Gastroesophageal sphincter (tissue), 4 donors: ENCODE data around the gene LGALS7. TPM values are rescaled to one million over a fixed set of nuclear protein-coding genes. Genes with fewer than 3 reads are reported as not detected.
"Not testable (repeated sequence)": the region's sequence is repeated elsewhere in the genome, so short reads cannot be mapped to it uniquely, and the experiment has no call there.

Source experiments
- ATAC-seq: fragments of 150-250 bp; one replicate; pipeline ENCODE4 v1.9.1; 2016; ENCODE audit warnings: mild to moderate bottlenecking, moderate library complexity
- H3K27ac ChIP-seq, 4 donors: fragments of 200-600 bp; sonication (generic) in 3 of 4; 1 replicate in 3 of 4; 2 replicates in 1 of 4; pipeline ENCODE4 v1.5.1; 2016 to 2019
- H3K27me3 ChIP-seq: fragments of 200-600 bp; sonication (generic); one replicate; pipeline ENCODE4 v1.5.1; 2019
- H3K36me3 ChIP-seq, 2 donors: fragments of 200-600 bp; sonication (generic); one replicate each; pipeline ENCODE4 v1.5.1; 2019; ENCODE audit warnings: control low read depth in 1 of 2
- H3K4me1 ChIP-seq, 3 donors: fragments of 200-600 bp; sonication (generic); 1 replicate in 2 of 3; 2 replicates in 1 of 3; pipeline ENCODE4 v1.5.1; 2016 to 2019; ENCODE audit warnings: control low read depth in 2 of 3
- H3K4me3 ChIP-seq, 2 donors: fragments of 200-600 bp; sonication (generic); one replicate each; pipeline ENCODE4 v1.5.1; 2019; ENCODE audit warnings: mild to moderate bottlenecking in 1 of 2, moderate library complexity in 1 of 2
- H3K9me3 ChIP-seq, 3 donors: fragments of 200-600 bp; sonication (generic); one replicate each; pipeline ENCODE4 v1.5.1; 2017 to 2019; ENCODE audit warnings: control low read depth in 2 of 3
- CTCF ChIP-seq, 4 experiments: fragments of 200-600 bp in 2 of 4; fragments of 450-650 bp in 2 of 4; sonication (generic) in 1 of 4; IDR thresholded peaks; one replicate each; pipeline ENCODE4 v1.5.1; 2017 to 2019; ENCODE audit warnings: antibody characterized with exemption in 4 of 4, mild to moderate bottlenecking in 2 of 4, moderate library complexity in 2 of 4
- EP300 ChIP-seq: sonication (generic); formaldehyde crosslinking; IDR thresholded peaks from one replicate; pipeline ENCODE4 v1.6.1; 2017; ENCODE audit warnings: antibody characterized with exemption, mild to moderate bottlenecking
- POLR2A ChIP-seq, 2 donors: fragments of 450-650 bp; IDR thresholded peaks; one replicate each; pipeline ENCODE4 v1.6.1; 2017; ENCODE audit warnings: antibody characterized with exemption in 2 of 2, mild to moderate bottlenecking in 2 of 2, moderate library complexity in 1 of 2
- POLR2AphosphoS5 ChIP-seq: sonication (generic); formaldehyde crosslinking; IDR thresholded peaks from one replicate; pipeline ENCODE4 v1.6.1; 2017; ENCODE audit warnings: antibody characterized with exemption
- WGBS, 2 donors: methylation state at CpG; one replicate each; pipeline ENCODE4 v1.1.5; 2018; ENCODE audit warnings: low coverage in 1 of 2; 5-methylcytosine and 5-hydroxymethylcytosine counted together
- total RNA-seq, 4 donors: library from RNA; depleted of rRNA; stranded (reverse); fragments of >200 nt; gene quantifications; one replicate each; pipeline ENCODE4 v1.1.0, GENCODE V29; 2016

LGALS7 gene
- total RNA-seq, 4 donors from 2014 or later, result 25.8 TPM; not detected in 3

GRCh38 chr19:38815059-38816001, 42.0 kb upstream of the LGALS7 start:
- H3K27me3 ChIP-seq, result no peaks in the 10 kb centered on the region
- H3K36me3 ChIP-seq, result peaks cover 0 to 59% of the 10 kb centered on the region in 2 donors
- 89% methylated on average over 8 of the region's 34 CpGs; no CpG with 5 or more reads in 1 of the 2 donors for WGBS, 2 donors
- TF ChIP-seq POLR2AphosphoS5, result no peak
- no peak for TF ChIP-seq EP300
- no peak for TF ChIP-seq CTCF (IDR thresholded peaks at IDR 0.05)
- no peak for TF ChIP-seq POLR2A (IDR thresholded peaks at IDR 0.05)
- no peak overlapping the region for H3K27ac ChIP-seq
- H3K4me3 ChIP-seq, result no peak overlapping the region
- peaks cover 0 to 5% (median 0%) of the 10 kb centered on the region in 3 donors for H3K4me1 ChIP-seq
- H3K9me3 ChIP-seq, result no peaks in the 10 kb centered on the region
- ATAC-seq, result no peak

- H3K4me3 ChIP-seq, ATAC-seq: not testable (repeated sequence)
These were observed 40.6 kb upstream of the LGALS7 start for GRCh38 chr19:38813932-38814331.

GRCh38 chr19:38813323-38813722, 40.0 kb upstream of the LGALS7 start:
- 90 to 94% methylated on average over 3 to 5 of the region's 6 CpGs for WGBS, 2 donors
- Histone ChIP-seq H3K36me3 (peaks cover 0 to 44% of the 10 kb centered on the region in 2 donors), H3K4me3 (no peak overlapping the region), H3K27ac (no peak overlapping the region), H3K9me3 (no peaks in the 10 kb centered on the region), H3K27me3 (no peaks in the 10 kb centered on the region), H3K4me1 (no peaks in the 10 kb centered on the region)
- TF ChIP-seq CTCF (IDR thresholded peaks at IDR 0.05) (no peak), POLR2A (IDR thresholded peaks at IDR 0.05) (no peak), EP300 (no peak), POLR2AphosphoS5 (no peak)
- ATAC-seq, result no peak

More at GRCh38 chr19:38813932-38814331, 40.6 kb upstream of the LGALS7 start:
- peaks cover 0 to 50% of the 10 kb centered on the region in 2 donors for H3K36me3 ChIP-seq
- H3K4me1 ChIP-seq, H3K27ac ChIP-seq, H3K27me3 ChIP-seq, H3K9me3 ChIP-seq: not testable (repeated sequence)
- WGBS, 2 donors, result 67 to 74% methylated on average over 2 of the region's 2 CpGs

GRCh38 chr19:38812841-38813320, 39.6 kb upstream of the LGALS7 start, which contains the start of gene LGALS4:
TSS of gene LGALS4 (minus strand) at chr19:38812945. CDS start at chr19:38812886, 59 bp downstream.
- no peak for ATAC-seq
- Histone ChIP-seq H3K9me3 (no peaks in the 10 kb centered on the region), H3K27ac (no peak within 1 kb of the TSS), H3K4me1 (no peaks in the 10 kb centered on the region), H3K4me3 (no peak within 1 kb of the TSS), H3K36me3 (peaks cover 0 to 40% of the 10 kb centered on the region in 2 donors), H3K27me3 (no peaks in the 10 kb centered on the region)
- WGBS, 2 donors, result 90 to 92% methylated on average over 3 to 7 of the region's 15 CpGs
- TF ChIP-seq POLR2AphosphoS5 (no peak), CTCF (IDR thresholded peaks at IDR 0.05) (no peak), POLR2A (IDR thresholded peaks at IDR 0.05) (no peak), EP300 (no peak)

GRCh38 chr19:38812009-38812840, 38.9 kb upstream of the LGALS7 start:
- Histone ChIP-seq H3K4me3 (no peak overlapping the region), H3K27me3 (no peaks in the 10 kb centered on the region), H3K9me3 (no peaks in the 10 kb centered on the region), H3K36me3 (peaks cover 0 to 33% of the 10 kb centered on the region in 2 donors), H3K27ac (no peak overlapping the region), H3K4me1 (no peaks in the 10 kb centered on the region)
- 77 to 81% methylated on average over 3 to 4 of the region's 18 CpGs for WGBS, 2 donors
- ATAC-seq, result no peak
- TF ChIP-seq EP300 (no peak), POLR2A (IDR thresholded peaks at IDR 0.05) (no peak), CTCF (IDR thresholded peaks at IDR 0.05) (no peak), POLR2AphosphoS5 (no peak)
